ENCODE measurements around the gene PLEKHN1.

PLEKHN1 gene

DNA sequence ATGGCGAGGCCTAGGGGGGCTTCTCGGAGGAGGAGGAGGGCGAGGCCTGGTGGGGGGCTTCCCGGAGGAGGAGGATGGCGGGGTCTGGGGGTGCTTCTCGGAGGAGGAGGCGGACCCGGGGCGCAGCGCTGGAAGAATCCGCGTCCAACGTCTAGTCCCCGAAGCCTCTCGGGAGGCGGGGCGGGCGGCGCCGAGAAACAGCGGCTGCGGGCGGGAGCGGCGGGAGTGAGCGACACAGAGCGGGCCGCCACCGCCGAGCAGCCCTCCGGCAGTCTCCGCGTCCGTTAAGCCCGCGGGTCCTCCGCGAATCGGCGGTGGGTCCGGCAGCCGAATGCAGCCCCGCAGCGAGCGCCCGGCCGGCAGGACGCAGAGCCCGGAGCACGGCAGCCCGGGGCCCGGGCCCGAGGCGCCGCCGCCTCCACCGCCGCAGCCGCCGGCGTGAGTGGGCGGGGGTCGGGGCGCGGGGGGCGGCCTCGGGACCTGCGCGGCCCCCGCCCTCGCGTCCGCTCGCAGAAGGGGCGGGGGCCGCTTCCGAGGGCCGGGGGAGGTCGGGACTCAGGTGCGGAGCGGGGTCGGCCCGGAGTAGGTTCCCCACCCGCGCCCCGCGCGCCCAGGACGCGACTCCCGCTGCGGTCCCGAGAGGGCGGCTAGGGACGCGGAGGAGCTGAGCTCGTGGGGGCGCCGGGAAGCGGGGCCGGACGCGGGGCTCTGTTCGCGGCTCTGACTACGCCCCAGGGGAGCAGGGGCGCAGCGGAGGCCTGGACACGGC is 5.7 kb upstream of the PLEKHN1 start, which contains the start of gene KLHL17:
Gene KLHL17 (plus strand): TSS at position 222 of the 769 bp plus-strand sequence. CDS start 110 bp downstream, at position 332.
- H3K27me3 ChIP-seq (ENCODE audit: low read depth, low read length) = no peaks in the 10 kb centered on the region
- peak within 1 kb of the TSS; percentile 74 for H3K4me2 ChIP-seq (ENCODE audit: low read length)
- H2AFZ ChIP-seq (ENCODE audit: low read depth, low read length) = peak within 1 kb of the TSS; percentile 77; the same call in 1 of the 2 replicates
- no peaks in the 10 kb centered on the region for H3K9me3 ChIP-seq (ENCODE audit: insufficient read depth, low read length)
- H4K20me1 ChIP-seq (ENCODE audit: insufficient read depth, low read length) = 0 out of 2 replicates have a peak, but pooled peaks cover 7% of the 10 kb centered on the region
- 0 out of 2 replicates have a peak within 1 kb of the TSS, but pooled peaks have one; percentile 28 for H3K27ac ChIP-seq (ENCODE audit: low read length)
- H3K79me2 ChIP-seq (ENCODE audit: low read length) = peaks cover 25% of the 10 kb centered on the region
- peak within 1 kb of the TSS; percentile 94 for H3K4me3 ChIP-seq (ENCODE audit: low read length)
- peak within 1 kb of the TSS; percentile 74 for H3K9ac ChIP-seq (ENCODE audit: low read length)
- peaks cover 14% of the 10 kb centered on the region for H3K4me1 ChIP-seq (ENCODE audit: low read length)
- TF ChIP-seq CTCF (IDR thresholded peaks at IDR 0.05; ENCODE audit: low read depth, low read length) (no peak), EZH2phosphoT487 (IDR thresholded peaks at IDR 0.05; ENCODE audit: low read depth) (no peak)
- peaks cover 11% of the 10 kb centered on the region for H3K36me3 ChIP-seq (replicated peaks; ENCODE audit: low read depth, low read length)

DNA sequence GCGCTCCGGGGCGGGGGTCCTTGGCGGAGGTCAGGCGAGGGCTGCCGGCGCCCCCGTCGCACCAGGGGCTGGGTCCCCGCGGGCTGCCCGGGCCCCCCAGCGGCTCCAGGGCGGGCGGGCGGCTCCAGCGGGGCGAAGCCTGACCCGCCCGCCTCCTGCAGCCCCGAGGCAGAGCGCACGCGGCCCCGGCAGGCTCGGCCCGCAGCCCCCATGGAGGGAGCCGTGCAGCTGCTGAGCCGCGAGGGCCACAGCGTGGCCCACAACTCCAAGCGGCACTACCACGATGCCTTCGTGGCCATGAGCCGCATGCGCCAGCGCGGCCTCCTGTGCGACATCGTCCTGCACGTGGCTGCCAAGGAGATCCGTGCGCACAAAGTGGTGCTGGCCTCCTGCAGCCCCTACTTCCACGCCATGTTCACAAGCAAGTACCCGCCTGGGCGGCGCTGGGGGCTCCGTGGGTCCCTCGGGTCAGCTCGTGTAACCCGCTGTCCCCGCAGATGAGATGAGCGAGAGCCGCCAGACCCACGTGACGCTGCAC is 5.1 kb upstream of the PLEKHN1 start:
- peaks cover 25% of the 10 kb centered on the region for H3K79me2 ChIP-seq (ENCODE audit: low read length)
- H2AFZ ChIP-seq (ENCODE audit: low read depth, low read length) = no peak overlapping the region
- H3K4me2 ChIP-seq (ENCODE audit: low read length) = peak overlapping the region; percentile 74
- no peaks in the 10 kb centered on the region for H3K9me3 ChIP-seq (ENCODE audit: insufficient read depth, low read length)
- 0 out of 2 replicates have a peak, but pooled peaks cover 7% of the 10 kb centered on the region for H4K20me1 ChIP-seq (ENCODE audit: insufficient read depth, low read length)
- H3K4me3 ChIP-seq (ENCODE audit: low read length) = peak overlapping the region; percentile 94
- peaks cover 14% of the 10 kb centered on the region for H3K4me1 ChIP-seq (ENCODE audit: low read length)
- no peaks in the 10 kb centered on the region for H3K27me3 ChIP-seq (ENCODE audit: low read depth, low read length)
- no peak overlapping the region for H3K27ac ChIP-seq (ENCODE audit: low read length)
- H3K9ac ChIP-seq (ENCODE audit: low read length) = peak overlapping the region; percentile 74; the same call in 1 of the 2 replicates
- TF ChIP-seq EZH2phosphoT487 (IDR thresholded peaks at IDR 0.05; ENCODE audit: low read depth) (no peak), CTCF (IDR thresholded peaks at IDR 0.05; ENCODE audit: low read depth, low read length) (no peak)
- peaks cover 6% of the 10 kb centered on the region for H3K36me3 ChIP-seq (replicated peaks; ENCODE audit: low read depth, low read length)

DNA sequence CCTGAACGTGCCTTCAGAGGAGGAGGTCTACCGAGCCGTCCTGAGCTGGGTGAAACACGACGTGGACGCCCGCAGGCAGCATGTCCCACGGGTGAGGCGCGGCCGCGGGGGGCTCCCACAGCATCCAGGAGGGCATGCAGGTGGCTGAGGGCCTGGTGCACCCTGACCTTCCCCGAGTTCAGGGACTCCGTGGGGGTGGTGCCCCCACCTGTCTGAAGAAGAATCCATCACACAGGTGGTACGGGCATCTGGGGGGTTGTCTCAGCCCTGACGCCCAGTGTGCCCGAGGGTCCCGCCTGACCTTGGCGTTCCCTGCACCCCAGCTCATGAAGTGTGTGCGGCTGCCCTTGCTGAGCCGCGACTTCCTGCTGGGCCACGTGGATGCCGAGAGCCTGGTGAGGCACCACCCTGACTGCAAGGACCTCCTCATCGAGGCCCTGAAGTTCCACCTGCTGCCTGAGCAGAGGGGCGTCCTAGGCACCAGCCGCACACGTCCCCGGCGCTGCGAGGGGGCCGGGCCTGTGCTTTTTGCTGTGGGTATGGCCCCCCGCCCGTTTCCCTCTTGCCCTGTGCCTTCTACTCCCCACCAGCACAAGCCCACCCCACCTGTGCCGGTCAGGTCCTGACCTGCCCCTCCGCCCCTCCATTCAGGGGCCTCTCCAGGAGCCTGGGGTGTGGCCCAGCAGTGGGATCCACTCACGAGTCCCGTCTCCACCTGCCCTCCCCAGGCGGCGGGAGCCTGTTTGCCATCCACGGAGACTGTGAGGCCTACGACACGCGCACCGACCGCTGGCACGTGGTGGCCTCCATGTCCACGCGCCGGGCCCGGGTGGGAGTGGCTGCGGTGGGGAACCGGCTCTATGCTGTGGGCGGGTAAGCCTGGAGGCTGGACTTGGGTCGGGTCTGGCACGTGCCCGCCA is 3.6 kb upstream of the PLEKHN1 start:
- Histone ChIP-seq H3K4me1 (ENCODE audit: low read length) (peaks cover 16% of the 10 kb centered on the region), H3K9ac (ENCODE audit: low read length) (no peak overlapping the region), H2AFZ (ENCODE audit: low read depth, low read length) (no peak overlapping the region), H3K36me3 (replicated peaks; ENCODE audit: low read depth, low read length) (no peaks in the 10 kb centered on the region), H3K27me3 (ENCODE audit: low read depth, low read length) (no peaks in the 10 kb centered on the region), H3K27ac (ENCODE audit: low read length) (no peak overlapping the region), H3K4me2 (ENCODE audit: low read length) (no peak overlapping the region), H3K79me2 (ENCODE audit: low read length) (peaks cover 15% of the 10 kb centered on the region), H4K20me1 (ENCODE audit: insufficient read depth, low read length) (0 out of 2 replicates have a peak, but pooled peaks cover 2% of the 10 kb centered on the region), H3K9me3 (ENCODE audit: insufficient read depth, low read length) (no peaks in the 10 kb centered on the region), H3K4me3 (ENCODE audit: low read length) (no peak overlapping the region)
- no peak for TF ChIP-seq EZH2phosphoT487 (IDR thresholded peaks at IDR 0.05; ENCODE audit: low read depth)
- no peak for TF ChIP-seq CTCF (IDR thresholded peaks at IDR 0.05; ENCODE audit: low read depth, low read length)

All from OCI-LY3 (cell line).